H1 (cell line): Measurements from ENCODE around the gene PCDHA11. TPM values are rescaled to one million over a fixed set of nuclear protein-coding genes. Genes with fewer than 3 reads are reported as not detected.
"Not testable (repeated sequence)": the region's sequence is repeated elsewhere in the genome, so short reads cannot be mapped to it uniquely, and the experiment has no call there.

Source experiments
- CTCF ChIA-PET: fragments of 300-600 bp; sonication (Branson Sonifier 250); formaldehyde crosslinking; loops from one replicate; lab custom pipeline; 2021; ENCODE audit not compliant: partially characterized antibody; lab: Charles Lee
- POLR2A ChIA-PET: fragments of 300-600 bp; sonication (Branson Sonifier 250); formaldehyde crosslinking; loops from one replicate; lab custom pipeline; 2021; ENCODE audit warnings: inconsistent platforms; ENCODE audit not compliant: partially characterized antibody; lab: Charles Lee
- DNase-seq, 2 experiments: peaks; one replicate each; pipeline versions ENCODE4 v3.0.0 to v3.0.0-alpha.2; 2010 to 2022; ENCODE audit warnings: low spot score in 2 of 2, low read depth in 1 of 2, mixed read lengths in 1 of 2
- FAIRE-seq: peaks from 2 replicates; lab custom pipeline; 2011; peaks lifted over from hg19 to GRCh38; lab: Jason Lieb, UNC
- H2AFZ ChIP-seq: 2 replicates; pipeline ENCODE4 v1.8.1; 2012; ENCODE audit warnings: low read length, inconsistent platforms
- H2AK5ac ChIP-seq: 2 replicates; pipeline ENCODE4 v1.6.1; 2013; ENCODE audit warnings: low read depth, low read length
- H2BK120ac ChIP-seq: replicated peaks from 2 replicates; pipeline ENCODE3; 2013; ENCODE audit warnings: low read depth, low read length, inconsistent platforms
- H2BK12ac ChIP-seq: 2 replicates; pipeline ENCODE4 v1.6.1; 2013; ENCODE audit warnings: low read depth, low read length
- H2BK15ac ChIP-seq: 2 replicates; pipeline ENCODE4 v1.6.1; 2013; ENCODE audit warnings: low read length
- H2BK20ac ChIP-seq: 2 replicates; pipeline ENCODE4 v1.6.1; 2013; ENCODE audit warnings: low read length
- H2BK5ac ChIP-seq: 2 replicates; pipeline ENCODE4 v1.6.1; 2013; ENCODE audit warnings: low read depth, low read length
- H3K14ac ChIP-seq: 2 replicates; pipeline ENCODE4 v1.6.1; 2013; ENCODE audit warnings: inconsistent platforms; ENCODE audit not compliant: insufficient read length
- H3K18ac ChIP-seq: 2 replicates; pipeline ENCODE4 v1.6.1; 2013; ENCODE audit warnings: low read length; ENCODE audit errors: extremely low read depth
- H3K23ac ChIP-seq: 2 replicates; pipeline ENCODE4 v1.6.1; 2013; ENCODE audit warnings: inconsistent platforms; ENCODE audit not compliant: insufficient read length
- H3K23me2 ChIP-seq: 2 replicates; pipeline ENCODE4 v1.6.1; 2013; ENCODE audit warnings: low read depth, low read length
- H3K27ac ChIP-seq: 2 replicates; pipeline ENCODE4 v1.6.1; 2011; ENCODE audit warnings: low read depth, low read length, inconsistent platforms
- H3K27me3 ChIP-seq, 4 experiments: replicated peaks in 1 of 4; 1 replicate in 1 of 4; 2 replicates in 3 of 4; pipeline versions ENCODE4 v1.6.1 to v1.8.1; 2011 to 2013; ENCODE audit warnings: low read length in 3 of 4, mild to moderate bottlenecking in 3 of 4, inconsistent platforms in 2 of 4, mixed read lengths in 2 of 4, moderate library complexity in 1 of 4; ENCODE audit not compliant: control insufficient read depth in 3 of 4, insufficient read depth in 3 of 4; ENCODE audit errors: extremely low read depth in 1 of 4
- H3K36me3 ChIP-seq, 4 experiments: 2 replicates each; pipeline versions ENCODE4 v1.6.1 to v1.8.1; 2011 to 2013; ENCODE audit warnings: mild to moderate bottlenecking in 4 of 4, low read length in 3 of 4, moderate library complexity in 2 of 4, control low read depth in 1 of 4, inconsistent platforms in 1 of 4; ENCODE audit not compliant: insufficient read depth in 4 of 4, control insufficient read depth in 2 of 4
- H3K4ac ChIP-seq: replicated peaks from 2 replicates; pipeline ENCODE3; 2013; ENCODE audit warnings: low read length, low read depth, mixed read lengths, inconsistent platforms; ENCODE audit not compliant: insufficient read length
- H3K4me1 ChIP-seq, 4 experiments: replicated peaks in 1 of 4; 1 replicate in 1 of 4; 2 replicates in 3 of 4; pipeline versions ENCODE4 v1.6.1 to v1.8.1; 2011 to 2013; ENCODE audit warnings: low read length in 3 of 4, inconsistent platforms in 2 of 4, mixed read lengths in 1 of 4; ENCODE audit not compliant: insufficient read depth in 4 of 4, control insufficient read depth in 3 of 4
- H3K4me2 ChIP-seq, 2 experiments: 2 replicates each; pipeline versions ENCODE4 v1.6.1 to v1.8.1; 2011 to 2013; ENCODE audit warnings: low read depth in 2 of 2, low read length in 2 of 2, control low read depth in 1 of 2, inconsistent platforms in 1 of 2, mild to moderate bottlenecking in 1 of 2; ENCODE audit not compliant: insufficient read depth in 1 of 2
- H3K4me3 ChIP-seq, 4 experiments: fragments of 200-600, 300-600 bp in 1 of 4; sonication (generic), shearing (Covaris generic), sonication (Bioruptor Twin) in 1 of 4; 2 replicates each; pipeline versions ENCODE4 v1.5.1 to v1.8.1; 2011 to 2016; ENCODE audit warnings: low read length in 4 of 4, low read depth in 3 of 4, control low read depth in 2 of 4, inconsistent platforms in 2 of 4, mild to moderate bottlenecking in 2 of 4, mixed read lengths in 1 of 4, moderate library complexity in 1 of 4; ENCODE audit not compliant: insufficient read depth in 2 of 4; ENCODE audit errors: extremely low read depth in 1 of 4
- H3K56ac ChIP-seq: replicated peaks from 2 replicates; pipeline ENCODE3; 2013; ENCODE audit warnings: low read depth, mild to moderate bottlenecking, mixed read lengths, low read length, inconsistent platforms; ENCODE audit not compliant: insufficient read length
- H3K79me1 ChIP-seq: 2 replicates; pipeline ENCODE4 v1.6.1; 2013; ENCODE audit warnings: low read depth, low read length, control low read depth
- H3K79me2 ChIP-seq, 2 experiments: 2 replicates each; pipeline versions ENCODE4 v1.6.1 to v1.8.1; 2012 to 2013; ENCODE audit warnings: low read length in 2 of 2, mild to moderate bottlenecking in 2 of 2, inconsistent platforms in 1 of 2; ENCODE audit not compliant: insufficient read depth in 2 of 2, control insufficient read depth in 1 of 2
- H3K9ac ChIP-seq, 4 experiments: replicated peaks in 1 of 4; 1 replicate in 1 of 4; 2 replicates in 3 of 4; pipeline versions ENCODE4 v1.6.1 to v1.8.1; 2011 to 2013; ENCODE audit warnings: low read depth in 3 of 4, low read length in 3 of 4, control low read depth in 2 of 4, mild to moderate bottlenecking in 2 of 4, moderate library complexity in 2 of 4, inconsistent platforms in 1 of 4; ENCODE audit errors: extremely low read depth in 1 of 4
- H3K9me3 ChIP-seq, 2 experiments: 2 replicates each; pipeline versions ENCODE4 v1.6.1 to v1.8.1; 2012 to 2013; ENCODE audit warnings: mild to moderate bottlenecking in 2 of 2, moderate library complexity in 2 of 2, control low read depth in 1 of 2, inconsistent platforms in 1 of 2, low read depth in 1 of 2, low read length in 1 of 2, mixed read lengths in 1 of 2; ENCODE audit not compliant: insufficient read depth in 2 of 2
- H4K20me1 ChIP-seq, 2 experiments: replicated peaks in 1 of 2; 2 replicates each; pipeline versions ENCODE3 to v1.8.1; 2011 to 2013; ENCODE audit warnings: inconsistent platforms in 2 of 2, low read length in 2 of 2, mild to moderate bottlenecking in 1 of 2; ENCODE audit not compliant: insufficient read depth in 2 of 2, control insufficient read depth in 1 of 2
- H4K5ac ChIP-seq: 2 replicates; pipeline ENCODE4 v1.6.1; 2013; ENCODE audit warnings: low read length, low read depth, mixed read lengths, inconsistent platforms; ENCODE audit not compliant: insufficient read length
- H4K8ac ChIP-seq: 2 replicates; pipeline ENCODE4 v1.8.0; 2013; ENCODE audit warnings: mild to moderate bottlenecking, moderate library complexity, low read length, inconsistent platforms; ENCODE audit not compliant: insufficient read depth; ENCODE audit errors: extremely low read depth
- H4K91ac ChIP-seq: replicated peaks from 2 replicates; pipeline ENCODE3; 2013; ENCODE audit warnings: low read length, mixed read lengths, inconsistent platforms; ENCODE audit not compliant: insufficient read length
- WGBS, 2 experiments: shearing (Covaris generic) in 1 of 2; methylation state at CpG; one replicate each; pipeline versions ENCODE4 v1.1.6 to v1.1.7; 2013 to 2015; ENCODE audit warnings: low lambda C conversion rate in 2 of 2, mixed read lengths in 2 of 2, inconsistent platforms in 1 of 2, low coverage in 1 of 2, missing lambda C conversion rate in 1 of 2; ENCODE audit not compliant: insufficient replicate concordance in 2 of 2, insufficient coverage in 1 of 2, insufficient read length in 1 of 2; ENCODE audit errors: extremely low coverage in 1 of 2, missing lambda C conversion rate in 1 of 2; 5-methylcytosine and 5-hydroxymethylcytosine counted together
- polyA plus RNA-seq, 7 experiments: library from polyadenylated mRNA; depleted of rRNA in 3 of 7; stranded (reverse) in 5 of 7; unstranded in 2 of 7; fragments of >200 nt in 5 of 7; fragments of 200-250 nt in 2 of 7; gene quantifications; 1 replicate in 5 of 7; 2 replicates in 1 of 7; 4 replicates in 1 of 7; pipeline versions ENCODE4 v1.2.1 to v1.2.3, GENCODE V29; 2011 to 2013; ENCODE audit warnings: missing spikeins in 2 of 7, mixed read lengths in 2 of 7
- total RNA-seq: library from RNA; stranded (reverse); fragmentation: NEBNext Ultra II Directional; extraction: Animal tissue kit (Norgen Biotek cat#: 25700); gene quantifications from 2 replicates; pipeline ENCODE4 v1.2.1, GENCODE V29; 2021

The PCDHA11 gene
- total and polyA plus RNA-seq, 2 of the 8 experiments (the other 6 are each of a cell fraction or from before 2014, with no cell fraction given): 4.7 to 6.6 TPM

DNA sequence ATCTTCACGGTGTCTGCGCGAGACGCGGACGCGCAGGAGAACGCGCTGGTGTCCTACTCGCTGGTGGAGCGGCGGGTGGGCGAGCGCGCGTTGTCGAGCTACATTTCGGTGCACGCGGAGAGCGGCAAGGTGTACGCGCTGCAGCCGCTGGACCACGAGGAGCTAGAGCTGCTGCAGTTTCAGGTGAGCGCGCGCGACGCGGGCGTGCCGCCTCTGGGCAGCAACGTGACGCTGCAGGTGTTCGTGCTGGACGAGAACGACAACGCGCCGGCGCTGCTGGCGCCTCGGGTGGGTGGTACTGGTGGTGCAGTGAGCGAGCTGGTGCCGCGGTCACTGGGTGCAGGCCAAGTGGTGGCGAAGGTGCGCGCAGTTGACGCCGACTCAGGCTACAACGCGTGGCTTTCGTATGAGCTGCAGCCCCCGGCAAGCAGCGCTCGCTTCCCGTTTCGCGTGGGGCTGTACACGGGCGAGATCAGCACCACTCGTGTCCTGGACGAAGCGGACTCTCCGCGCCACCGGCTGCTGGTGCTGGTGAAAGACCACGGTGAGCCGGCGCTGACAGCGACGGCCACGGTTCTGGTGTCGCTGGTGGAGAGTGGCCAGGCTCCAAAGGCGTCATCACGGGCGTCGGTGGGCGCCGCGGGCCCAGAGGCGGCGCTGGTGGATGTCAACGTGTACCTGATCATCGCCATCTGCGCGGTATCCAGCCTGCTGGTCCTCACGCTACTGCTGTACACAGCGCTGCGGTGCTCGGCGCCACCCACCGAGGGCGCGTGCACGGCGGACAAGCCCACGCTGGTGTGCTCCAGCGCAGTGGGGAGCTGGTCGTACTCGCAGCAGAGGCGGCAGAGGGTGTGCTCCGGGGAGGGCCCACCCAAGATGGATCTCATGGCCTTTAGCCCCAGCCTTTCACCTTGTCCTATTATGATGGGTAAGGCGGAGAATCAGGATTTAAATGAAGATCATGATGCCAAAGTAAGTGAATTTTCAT, 39.0 kb upstream of the PCDHA11 start:
- H3K4me3 ChIP-seq, H3K36me3 ChIP-seq, H3K27ac ChIP-seq, H4K5ac ChIP-seq, H4K8ac ChIP-seq, H2BK15ac ChIP-seq, H4K20me1 ChIP-seq, H3K56ac ChIP-seq, H3K27me3 ChIP-seq, H3K4ac ChIP-seq, H3K4me1 ChIP-seq, H2AFZ ChIP-seq, H3K4me2 ChIP-seq, H2BK120ac ChIP-seq, H3K79me2 ChIP-seq, DNase-seq, H3K23me2 ChIP-seq, H2AK5ac ChIP-seq, H2BK20ac ChIP-seq, H3K23ac ChIP-seq, H3K14ac ChIP-seq, FAIRE-seq, H3K18ac ChIP-seq, H2BK12ac ChIP-seq, H3K9ac ChIP-seq, H3K79me1 ChIP-seq, H4K91ac ChIP-seq, H2BK5ac ChIP-seq: not testable (repeated sequence)
- POLR2A ChIA-PET: interaction anchor here (0.7 to 1.2 kb wide), 2 partner anchors 10 to 22 kb away, joined by 3 read pairs; no protein-coding TSS in a partner anchor
- WGBS, 2 experiments: 95% methylated on average over 94 of the region's 106 CpGs; no CpG with 5 or more reads in 1 of the 2 experiments
- peaks cover 0 to 11% of the 10 kb centered on the region in 2 experiments; a peak in 1 of 4 replicates for H3K9me3 ChIP-seq
- CTCF ChIA-PET: interaction anchor here (0.6 to 6.0 kb wide), 11 partner anchors 9 to 393 kb away, joined by 3 to 58 read pairs (median 7); partner anchors contain the start of genes PCDHA12, PCDHA4, PCDHA8 and PCDHB1
